Osteocyte (in vitro differentiated cells): ENCODE data around the gene SPDYE4. TPM values are rescaled to one million over a fixed set of nuclear protein-coding genes. Genes with fewer than 3 reads are reported as not detected.

ENCODE experiments used
- DNase-seq: peaks from one replicate; pipeline ENCODE4 v3.0.0; 2021; ENCODE audit warnings: mixed read lengths; ENCODE audit not compliant: unreplicated experiment; ENCODE audit errors: extremely low spot score
- H3K27ac Mint-ChIP-seq: one replicate; pipeline ENCODE4 v1.8.0; 2021; ENCODE audit warnings: mild to moderate bottlenecking, mixed read lengths; ENCODE audit not compliant: unreplicated experiment
- H3K27me3 Mint-ChIP-seq: one replicate; pipeline ENCODE4 v1.8.0; 2021; ENCODE audit warnings: mixed read lengths; ENCODE audit not compliant: unreplicated experiment
- H3K36me3 Mint-ChIP-seq: one replicate; pipeline ENCODE4 v1.8.0; 2021; ENCODE audit warnings: mixed read lengths; ENCODE audit not compliant: unreplicated experiment
- H3K4me1 Mint-ChIP-seq: one replicate; pipeline ENCODE4 v1.8.0; 2021; ENCODE audit warnings: mixed read lengths; ENCODE audit not compliant: unreplicated experiment
- H3K4me3 Mint-ChIP-seq: one replicate; pipeline ENCODE4 v1.8.0; 2021; ENCODE audit warnings: mild to moderate bottlenecking, moderate library complexity, mixed read lengths; ENCODE audit not compliant: unreplicated experiment
- H3K9me3 Mint-ChIP-seq: one replicate; pipeline ENCODE4 v1.8.0; 2021; ENCODE audit warnings: mixed read lengths; ENCODE audit not compliant: unreplicated experiment
- total RNA-seq: library from RNA; stranded (reverse); gene quantifications from 2 replicates; pipeline ENCODE4 v1.2.1, GENCODE V29; 2021
- TF ChIP-seq, protein P1 (sequence below): fragments of 200-600 bp; sonication (generic); IDR thresholded peaks from 2 replicates; pipeline ENCODE4 v1.5.0; 2021; ENCODE audit warnings: antibody characterized with exemption, mild to moderate bottlenecking, moderate library complexity

The SPDYE4 gene
- total RNA-seq, 1 donor from 2014 or later = not detected

DNA sequence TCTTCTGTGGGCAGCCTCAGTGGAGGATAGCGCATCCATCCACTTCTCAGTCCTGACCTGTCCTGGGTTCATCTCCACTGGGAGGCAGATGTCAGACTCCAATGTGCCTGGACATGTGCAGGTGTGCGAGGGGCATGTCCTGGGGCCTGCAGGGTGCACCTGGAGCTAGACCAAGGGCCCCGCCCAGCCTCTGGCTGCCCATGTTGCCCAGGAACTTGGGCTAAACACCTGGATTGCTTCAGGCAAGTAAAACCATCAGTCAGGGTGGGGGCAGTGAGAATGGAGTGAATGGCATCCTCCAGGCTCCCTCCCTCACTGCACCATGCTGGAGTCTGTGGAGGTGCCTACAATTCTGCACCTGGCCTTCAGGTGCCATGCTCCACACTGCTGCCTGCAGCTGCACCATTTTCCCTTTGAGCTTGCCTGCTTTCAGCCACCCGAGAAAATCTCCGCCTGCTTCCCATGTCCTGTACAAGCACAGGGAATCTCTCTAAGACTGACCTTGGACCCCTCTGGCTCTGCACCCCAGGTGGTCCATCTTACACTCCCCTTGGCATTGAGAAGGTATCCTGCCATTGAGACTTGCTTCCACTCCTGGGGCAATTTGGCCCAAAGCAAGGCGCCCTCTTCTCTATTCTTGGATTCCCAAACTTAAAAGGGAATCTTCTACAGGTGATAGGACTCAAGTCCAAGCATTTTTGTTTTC is 42.9 kb upstream of the SPDYE4 start:
- TF ChIP-seq, protein P1, sequence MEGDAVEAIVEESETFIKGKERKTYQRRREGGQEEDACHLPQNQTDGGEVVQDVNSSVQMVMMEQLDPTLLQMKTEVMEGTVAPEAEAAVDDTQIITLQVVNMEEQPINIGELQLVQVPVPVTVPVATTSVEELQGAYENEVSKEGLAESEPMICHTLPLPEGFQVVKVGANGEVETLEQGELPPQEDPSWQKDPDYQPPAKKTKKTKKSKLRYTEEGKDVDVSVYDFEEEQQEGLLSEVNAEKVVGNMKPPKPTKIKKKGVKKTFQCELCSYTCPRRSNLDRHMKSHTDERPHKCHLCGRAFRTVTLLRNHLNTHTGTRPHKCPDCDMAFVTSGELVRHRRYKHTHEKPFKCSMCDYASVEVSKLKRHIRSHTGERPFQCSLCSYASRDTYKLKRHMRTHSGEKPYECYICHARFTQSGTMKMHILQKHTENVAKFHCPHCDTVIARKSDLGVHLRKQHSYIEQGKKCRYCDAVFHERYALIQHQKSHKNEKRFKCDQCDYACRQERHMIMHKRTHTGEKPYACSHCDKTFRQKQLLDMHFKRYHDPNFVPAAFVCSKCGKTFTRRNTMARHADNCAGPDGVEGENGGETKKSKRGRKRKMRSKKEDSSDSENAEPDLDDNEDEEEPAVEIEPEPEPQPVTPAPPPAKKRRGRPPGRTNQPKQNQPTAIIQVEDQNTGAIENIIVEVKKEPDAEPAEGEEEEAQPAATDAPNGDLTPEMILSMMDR = no peak
- peak; percentile 73 for DNase-seq
- H3K4me1 Mint-ChIP-seq = peaks cover 11% of the 10 kb centered on the region
- peaks cover 2% of the 10 kb centered on the region for H3K27me3 Mint-ChIP-seq
- no peak overlapping the region for H3K4me3 Mint-ChIP-seq
- H3K36me3 Mint-ChIP-seq = no peaks in the 10 kb centered on the region
- no peak overlapping the region for H3K27ac Mint-ChIP-seq
- H3K9me3 Mint-ChIP-seq = no peaks in the 10 kb centered on the region

DNA sequence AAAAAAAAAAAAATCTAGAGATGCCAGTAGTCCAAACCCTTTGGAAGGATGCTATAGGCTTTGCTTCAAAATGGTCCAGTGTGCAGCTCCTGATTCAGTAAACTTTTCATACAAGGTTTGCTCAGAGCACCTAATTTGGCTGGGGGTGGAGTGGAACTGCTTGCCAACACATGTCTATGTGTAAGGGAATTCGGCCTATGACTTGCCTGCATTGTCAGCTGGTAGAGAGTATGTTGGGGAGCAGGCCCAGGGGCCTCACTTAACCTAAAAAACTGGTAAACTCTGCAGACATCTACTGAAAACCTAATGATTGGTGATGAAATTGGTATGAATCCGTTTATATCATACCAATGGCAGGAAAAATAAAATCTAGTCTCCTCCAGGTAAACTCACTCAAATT is 42.3 kb upstream of the SPDYE4 start:
- peak; percentile 36 for DNase-seq
- Mint-ChIP-seq H3K36me3 (no peaks in the 10 kb centered on the region), H3K27ac (no peak overlapping the region), H3K4me1 (peaks cover 11% of the 10 kb centered on the region), H3K4me3 (no peak overlapping the region), H3K27me3 (peaks cover 2% of the 10 kb centered on the region), H3K9me3 (no peaks in the 10 kb centered on the region)
- TF ChIP-seq, protein P1 = no peak

DNA sequence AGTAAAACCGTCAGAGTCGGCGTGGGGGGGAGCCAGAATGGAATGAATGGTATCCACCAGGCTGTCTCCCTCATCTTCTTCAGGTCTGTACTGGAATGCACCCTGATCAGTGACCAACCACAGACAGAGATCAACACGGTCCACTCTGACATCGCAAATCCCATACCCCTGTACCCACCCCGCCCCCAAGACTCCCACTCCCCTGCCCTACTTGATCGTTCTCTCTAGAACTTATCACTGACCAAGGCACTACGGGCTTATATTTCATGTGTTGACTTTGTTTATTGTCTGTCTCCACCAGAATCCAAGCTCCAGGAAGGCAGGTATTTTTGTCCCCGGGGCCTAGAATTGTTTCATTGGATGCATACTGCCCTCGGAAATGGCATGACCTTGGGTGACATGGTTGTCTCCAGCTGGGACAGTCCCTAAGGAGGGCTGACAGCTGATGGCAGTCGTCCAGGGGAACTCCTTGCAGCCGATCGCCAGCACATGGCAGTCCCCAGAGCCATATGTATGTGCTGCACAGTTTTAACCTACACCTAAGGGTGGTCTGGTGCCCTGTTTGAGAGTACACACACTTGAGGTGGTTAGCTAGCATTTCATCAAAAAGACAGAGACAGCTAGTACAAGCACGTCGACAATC is 41.3 kb upstream of the SPDYE4 start:
- Mint-ChIP-seq H3K27ac (no peak overlapping the region), H3K9me3 (no peaks in the 10 kb centered on the region), H3K4me3 (no peak overlapping the region), H3K4me1 (peaks cover 11% of the 10 kb centered on the region), H3K27me3 (peaks cover 2% of the 10 kb centered on the region), H3K36me3 (no peaks in the 10 kb centered on the region)
- peak; percentile 63 for DNase-seq
- TF ChIP-seq, protein P1 = no peak

DNA sequence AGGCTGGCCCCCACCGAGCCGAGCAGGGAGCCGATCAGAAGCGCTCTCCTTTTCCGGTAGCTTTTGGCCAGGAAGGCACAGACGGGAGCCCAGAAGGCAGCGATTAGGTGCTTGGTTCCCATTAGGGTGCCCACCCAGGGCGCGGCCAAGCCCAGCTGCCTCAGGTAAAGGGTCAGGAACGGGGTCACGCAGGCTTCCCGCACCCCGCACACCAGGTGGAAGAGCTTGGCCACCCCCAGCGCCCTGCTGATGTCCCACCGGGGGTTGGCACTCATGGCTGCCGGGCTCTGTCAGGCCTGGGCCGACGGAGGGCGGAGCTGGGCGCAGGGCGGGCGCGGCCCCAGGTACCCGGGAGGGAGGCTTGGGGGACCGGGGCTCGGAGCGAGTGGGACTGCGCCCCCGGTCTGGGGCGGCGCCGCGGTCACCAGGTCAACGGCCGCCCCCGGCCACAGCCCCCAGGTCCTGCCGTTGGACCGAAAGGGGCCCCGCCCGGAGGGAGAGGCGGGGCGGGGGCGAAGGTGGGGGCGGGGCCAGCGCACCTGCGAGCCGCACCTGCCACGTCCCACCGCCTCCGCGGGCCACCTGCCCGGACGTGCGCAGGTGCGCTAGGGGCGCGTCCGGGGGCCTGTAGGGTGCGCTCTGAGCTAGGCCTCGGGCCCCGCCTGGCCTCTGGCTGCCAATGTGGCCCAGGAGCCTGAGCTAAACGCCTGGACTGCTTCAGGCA is 40.7 kb upstream of the SPDYE4 start, which contains the start of gene MFSD6L:
Gene MFSD6L (minus strand): TSS at position 520 of the 724 bp plus-strand sequence. CDS start 245 bp downstream, at position 275.
- H3K4me3 Mint-ChIP-seq = no peak within 1 kb of the TSS
- H3K4me1 Mint-ChIP-seq = peaks cover 11% of the 10 kb centered on the region
- no peaks in the 10 kb centered on the region for H3K9me3 Mint-ChIP-seq
- TF ChIP-seq, protein P1 = no peak
- peaks cover 2% of the 10 kb centered on the region for H3K27me3 Mint-ChIP-seq
- DNase-seq = peak; percentile 69
- H3K36me3 Mint-ChIP-seq = no peaks in the 10 kb centered on the region
- H3K27ac Mint-ChIP-seq = no peak within 1 kb of the TSS
